GM19328 (cell line): ENCODE results near the gene BNIP2.
"Not testable (repeated sequence)": the region's sequence is repeated elsewhere in the genome, so short reads cannot be mapped to it uniquely, and the experiment has no call there.

Experiments used
- ATAC-seq: cut with Tn5 transposase; IDR thresholded peaks from one replicate; pipeline ENCODE4 v1.9.1; 2021; ENCODE audit warnings: mild to moderate bottlenecking, moderate library complexity; ENCODE audit not compliant: unreplicated experiment

The BNIP2 gene

DNA sequence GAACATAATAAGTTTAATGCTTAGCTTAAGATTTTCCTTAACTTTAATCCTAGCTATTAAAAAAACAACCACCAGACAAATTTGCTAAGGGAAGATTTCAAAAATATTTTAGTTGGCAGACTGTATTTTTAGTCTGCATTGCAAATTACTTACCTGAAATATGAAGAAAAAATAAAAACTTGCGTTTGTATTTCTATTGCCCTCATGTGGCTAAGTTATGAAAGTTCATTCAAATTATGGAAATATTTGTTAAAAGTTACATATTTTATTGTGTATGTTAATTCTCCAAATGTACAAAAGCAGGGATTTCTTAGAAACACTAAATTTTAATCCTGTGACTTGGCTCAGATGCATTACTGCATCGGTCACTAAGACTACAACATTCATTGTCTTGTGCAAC lies 46.8 kb downstream of the BNIP2 start:
- no peak for ATAC-seq

- ATAC-seq, result not testable (repeated sequence)
Observed at GRCh38 chr15:59637507-59637906, 51.6 kb downstream of the BNIP2 start.

GRCh38 chr15:59636184-59636583 lies 52.9 kb downstream of the BNIP2 start:
- no peak for ATAC-seq

DNA sequence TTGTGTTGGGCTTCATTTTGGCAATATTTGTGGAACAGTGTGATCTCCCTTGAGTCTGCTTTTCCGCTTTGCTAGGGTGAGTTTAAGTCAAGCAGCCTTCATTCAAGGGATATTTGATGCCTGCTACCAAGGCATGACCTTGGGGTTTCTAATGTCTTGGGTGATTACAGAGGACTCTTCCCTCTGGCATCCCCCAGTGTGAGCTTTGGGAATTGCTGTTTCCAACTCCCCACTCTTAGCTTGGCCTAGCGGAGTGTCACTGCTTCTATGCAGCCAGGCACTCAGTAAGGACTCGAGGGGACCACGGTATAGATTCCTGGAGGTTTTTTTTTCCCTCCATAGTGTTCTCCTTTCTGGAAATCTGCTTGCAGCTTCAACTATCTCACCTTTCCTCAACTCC lies 56.4 kb downstream of the BNIP2 start:
- ATAC-seq, result no peak

DNA sequence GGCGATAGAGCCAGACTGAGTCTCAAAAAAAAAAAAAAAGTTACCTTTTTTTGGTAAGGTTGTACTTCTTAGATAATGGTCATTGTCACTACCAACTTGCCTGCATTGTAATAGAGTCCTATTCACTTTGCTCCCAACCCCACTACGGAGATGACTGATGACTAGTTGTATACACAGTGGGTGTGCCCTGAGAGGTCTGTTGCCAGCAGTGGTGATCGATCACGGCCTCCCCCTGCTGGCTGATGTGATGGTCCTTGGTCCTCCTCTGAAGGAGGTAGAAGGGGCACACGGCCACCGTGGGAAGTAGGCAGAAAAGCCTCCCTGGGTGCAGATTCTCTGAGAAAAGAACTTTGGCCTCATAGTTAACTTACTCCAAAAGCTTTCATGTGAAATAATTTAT lies 66.8 kb downstream of the BNIP2 start:
- ATAC-seq, result peak; percentile 55

GRCh38 chr15:59618406-59618805 lies 70.7 kb downstream of the BNIP2 start:
- ATAC-seq, result no peak

- no peak for ATAC-seq
Observed at GRCh38 chr15:59616379-59616778, 72.7 kb downstream of the BNIP2 start.

DNA sequence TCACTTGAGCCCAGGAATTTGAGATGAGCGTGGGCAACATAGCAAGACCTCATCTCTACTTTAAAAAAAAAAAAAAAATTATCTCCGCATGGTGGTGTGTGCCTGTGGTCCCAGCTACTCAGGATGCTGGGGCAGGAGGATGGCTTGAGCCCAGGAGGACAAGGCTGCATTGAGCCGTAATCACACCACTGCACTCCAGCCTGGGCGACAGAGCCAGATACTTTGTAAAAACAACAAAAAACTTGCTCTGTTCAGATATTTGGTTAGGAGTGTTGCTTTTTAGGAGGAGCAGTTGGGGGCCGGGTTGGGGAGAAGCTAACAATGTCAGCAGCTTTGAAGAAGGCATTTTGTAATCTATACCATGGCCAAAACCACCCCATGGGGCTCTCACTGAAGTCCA lies 73.5 kb downstream of the BNIP2 start:
- no peak for ATAC-seq

DNA sequence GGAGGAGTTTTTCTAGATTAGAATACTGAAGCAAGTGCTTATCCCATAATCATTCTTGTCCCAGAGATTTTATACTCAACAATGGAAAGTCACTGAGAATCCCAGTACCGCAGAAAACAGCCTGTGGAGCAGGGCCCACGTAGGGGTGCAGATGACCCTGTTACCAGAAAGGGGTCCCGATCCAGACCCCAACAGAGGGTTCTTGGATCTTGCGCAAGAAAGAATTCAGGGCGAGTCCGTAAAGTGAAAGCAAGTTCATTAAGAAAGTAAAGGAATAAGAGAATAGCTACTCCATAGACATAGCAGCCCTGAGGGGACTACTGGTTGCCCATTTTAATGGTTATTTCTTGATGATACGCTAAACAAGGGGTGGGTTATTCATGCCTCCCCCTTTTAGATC lies 75.0 kb downstream of the BNIP2 start:
- ATAC-seq, result no peak

DNA sequence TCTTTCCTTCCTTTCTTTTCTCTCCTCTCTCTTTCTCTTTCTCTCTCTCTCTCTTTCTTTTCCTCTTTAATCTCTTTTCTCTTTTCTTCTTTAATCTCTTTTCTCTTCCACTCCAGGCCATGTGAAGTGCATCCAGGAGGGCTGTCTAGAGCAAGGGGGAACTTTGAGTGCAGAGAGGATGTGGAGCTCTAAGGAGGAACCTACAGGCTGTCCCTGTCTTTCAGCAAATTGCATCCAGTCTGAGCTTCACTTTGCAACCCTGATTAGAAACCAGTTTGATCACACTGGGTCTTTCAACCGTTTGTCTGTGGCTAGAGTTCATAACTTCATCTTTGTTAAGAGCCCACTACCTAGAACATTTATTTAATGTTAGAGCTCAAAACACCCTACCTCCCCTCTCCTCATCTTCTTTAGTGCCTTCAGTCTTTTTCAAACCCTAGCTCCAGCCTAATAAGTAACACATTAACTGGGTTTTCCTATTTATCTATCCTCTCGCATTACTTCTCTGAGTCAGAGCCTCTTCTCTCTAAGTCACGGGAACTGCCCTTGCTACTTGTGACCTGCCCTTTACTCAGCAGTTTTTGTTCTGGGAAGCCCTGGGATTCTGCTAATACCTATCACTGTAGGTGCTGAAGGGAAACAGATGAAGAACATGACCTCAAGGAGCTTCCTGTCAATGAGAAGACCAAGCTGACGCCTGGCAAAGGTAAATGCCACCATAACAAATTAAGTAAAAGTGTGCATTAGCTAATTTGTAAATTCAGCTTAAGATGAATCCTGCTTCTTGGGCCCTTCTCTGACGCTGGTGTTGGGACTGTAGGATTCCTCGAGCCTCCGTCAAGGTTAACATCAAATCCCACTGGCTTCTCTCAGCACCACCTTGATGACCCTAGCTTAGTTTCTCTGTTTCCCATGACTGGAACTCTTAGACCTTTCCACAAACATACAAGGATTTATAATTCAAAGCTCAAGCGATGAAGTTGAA lies 77.6 kb downstream of the BNIP2 start, which contains the start of gene GCNT3:
Gene GCNT3 (plus strand): TSS at position 508 of the 985 bp plus-strand sequence. CDS start 6,456 bp downstream, outside the sequence.
- ATAC-seq, result no peak

GRCh38 chr15:59609730-59610712 lies 79.1 kb downstream of the BNIP2 start:
- ATAC-seq, result no peak
